B cell (primary cell): ENCODE results near the gene FTCD. TPM values are rescaled to one million over a fixed set of nuclear protein-coding genes. Genes with fewer than 3 reads are reported as not detected.

Source experiments
- ATAC-seq: fragments of 200-7000 bp; cut with Tn5 transposase; one replicate; pipeline ENCODE4 v1.10.0; 2021; ENCODE audit warnings: low read depth, mild to moderate bottlenecking, moderate number of reproducible peaks, moderate library complexity
- CTCF ChIA-PET: fragments of 350-600 bp; sonication (Branson Sonifier 250); formaldehyde crosslinking; loops from one replicate; lab custom pipeline; 2021; ENCODE audit warnings: antibody characterized with exemption, inconsistent platforms; lab: Charles Lee
- POLR2A ChIA-PET: fragments of 350-600 bp; sonication (Branson Sonifier 250); formaldehyde crosslinking; loops from one replicate; lab custom pipeline; 2021; ENCODE audit warnings: antibody characterized with exemption; lab: Charles Lee
- DNase-seq: peaks from one replicate; pipeline ENCODE4 v3.0.0; 2013
- H2AFZ ChIP-seq: 2 replicates; pipeline ENCODE4 v1.6.1; 2012; ENCODE audit warnings: mild to moderate bottlenecking, low read depth, low read length; ENCODE audit not compliant: insufficient read depth, poor library complexity, severe bottlenecking
- H3K27ac ChIP-seq, 2 donors: 1 replicate in 1 of 2; 2 replicates in 1 of 2; pipeline ENCODE4 v1.5.1; 2012 to 2013; ENCODE audit warnings: low read length in 2 of 2, mild to moderate bottlenecking in 2 of 2, moderate library complexity in 1 of 2
- H3K27me3 ChIP-seq, 4 experiments: fragments of 200-600 bp in 1 of 4; sonication (generic) in 1 of 4; replicated peaks in 1 of 4; 1 replicate in 2 of 4; 2 replicates in 2 of 4; pipeline versions ENCODE4 v1.6.1 to v1.7.0; 2013 to 2016; ENCODE audit warnings: low read length in 3 of 4, mild to moderate bottlenecking in 2 of 4, mixed read lengths in 1 of 4, moderate library complexity in 1 of 4; ENCODE audit not compliant: insufficient read depth in 4 of 4, control insufficient read depth in 3 of 4; ENCODE audit errors: control extremely low read depth in 1 of 4
- H3K36me3 ChIP-seq, 2 experiments: replicated peaks in 1 of 2; 1 replicate in 1 of 2; 2 replicates in 1 of 2; pipeline versions ENCODE4 v1.6.1 to v1.7.1; 2013; ENCODE audit warnings: low read length in 1 of 2; ENCODE audit not compliant: insufficient read depth in 2 of 2, control insufficient read depth in 1 of 2; ENCODE audit errors: control extremely low read depth in 1 of 2, extremely low read depth in 1 of 2
- H3K4me1 ChIP-seq, 2 donors: fragments of 200-600 bp in 1 of 2; sonication (generic) in 1 of 2; 1 replicate in 1 of 2; 2 replicates in 1 of 2; pipeline versions ENCODE4 v1.5.1 to v1.6.1; 2013 to 2017; ENCODE audit warnings: low read length in 2 of 2; ENCODE audit not compliant: control insufficient read depth in 2 of 2, insufficient read depth in 2 of 2
- H3K4me2 ChIP-seq: replicated peaks from 2 replicates; pipeline ENCODE3; 2012; ENCODE audit warnings: mild to moderate bottlenecking, low read depth, low read length; ENCODE audit not compliant: poor library complexity, severe bottlenecking
- H3K4me3 ChIP-seq, 5 experiments: fragments of 200-600 bp in 1 of 5; sonication (generic) in 1 of 5; 1 replicate in 3 of 5; 2 replicates in 2 of 5; pipeline versions ENCODE4 v1.5.1 to v1.7.0; 2011 to 2016; ENCODE audit warnings: low read length in 4 of 5, mild to moderate bottlenecking in 4 of 5, low read depth in 2 of 5, control low read depth in 1 of 5, moderate library complexity in 1 of 5; ENCODE audit not compliant: insufficient read depth in 1 of 5; ENCODE audit errors: control extremely low read depth in 1 of 5, extremely low read depth in 1 of 5
- H3K79me2 ChIP-seq: fragments of 200-600 bp; sonication (generic); one replicate; pipeline ENCODE4 v1.6.0; 2016; ENCODE audit warnings: low read length; ENCODE audit not compliant: control insufficient read depth, insufficient read depth
- H3K9ac ChIP-seq: fragments of 200-600 bp; sonication (generic); 2 replicates; pipeline ENCODE4 v1.6.1; 2017; ENCODE audit warnings: mild to moderate bottlenecking, low read length, moderate library complexity
- H3K9me3 ChIP-seq, 3 donors: one replicate each; pipeline versions ENCODE4 v1.6.1 to v1.7.1; 2013; ENCODE audit warnings: low read length in 2 of 3; ENCODE audit not compliant: control insufficient read depth in 2 of 3, insufficient read depth in 1 of 3; ENCODE audit errors: control extremely low read depth in 1 of 3
- H4K20me1 ChIP-seq: 2 replicates; pipeline ENCODE4 v1.6.0; 2012; ENCODE audit warnings: mild to moderate bottlenecking, low read length; ENCODE audit not compliant: insufficient read depth, control insufficient read depth, poor library complexity, severe bottlenecking
- H3K27ac Mint-ChIP-seq: one replicate; pipeline ENCODE4 v1.8.0; 2021; ENCODE audit warnings: mixed read lengths
- H3K27me3 Mint-ChIP-seq: one replicate; pipeline ENCODE4 v1.8.0; 2021; ENCODE audit warnings: mixed read lengths
- H3K4me1 Mint-ChIP-seq: one replicate; pipeline ENCODE4 v1.8.0; 2021; ENCODE audit warnings: mixed read lengths
- H3K4me3 Mint-ChIP-seq: one replicate; pipeline ENCODE4 v1.8.0; 2021; ENCODE audit warnings: mixed read lengths
- H3K9me3 Mint-ChIP-seq: one replicate; pipeline ENCODE4 v1.8.0; 2022; ENCODE audit warnings: mixed read lengths; ENCODE audit not compliant: insufficient read depth
- CTCF ChIP-seq: fragments of 200-600 bp; IDR thresholded peaks from one replicate; pipeline ENCODE4 v1.8.0; 2022; ENCODE audit warnings: antibody characterized with exemption, mild to moderate bottlenecking
- EZH2 ChIP-seq: IDR thresholded peaks from 2 replicates; pipeline ENCODE4 v1.6.1; 2012; ENCODE audit warnings: borderline replicate concordance, low read depth, mild to moderate bottlenecking, moderate library complexity, low read length; ENCODE audit not compliant: insufficient read depth, poor library complexity, severe bottlenecking
- WGBS: methylation state at CpG from one replicate; pipeline ENCODE4 v1.1.5; 2013; ENCODE audit warnings: missing lambda C conversion rate; ENCODE audit not compliant: insufficient coverage; 5-methylcytosine and 5-hydroxymethylcytosine counted together
- intact Hi-C: fragments of 100-400 bp; cut with micrococcal nuclease; formaldehyde crosslinking; loops from one replicate; pipeline ENCODE4 v1.10.0; 2022
- polyA plus RNA-seq: library from polyadenylated mRNA; depleted of rRNA; stranded (reverse); fragments of >200 nt; gene quantifications from 2 replicates; pipeline ENCODE4 v1.2.3, GENCODE V29; 2012
- total RNA-seq, 2 donors: library from RNA; stranded (reverse); fragments of 120-200 nt in 1 of 2; gene quantifications; 1 replicate in 1 of 2; 2 replicates in 1 of 2; pipeline versions ENCODE4 v1.2.3 to v1.2.4, GENCODE V29; 2013 to 2022

The FTCD gene
- total and polyA plus RNA-seq, 2 donors (not counting 1 experiment from before 2014, with no cell fraction given): 0.22 to 0.39 TPM

GRCh38 chr21:46195595-46196195 lies 40.3 kb upstream of the FTCD start:
- Histone ChIP-seq H3K4me2 (no peak overlapping the region), H3K4me1 (no peaks in the 10 kb centered on the region), H2AFZ (no peak overlapping the region), H3K9me3 (no peaks in the 10 kb centered on the region), H3K36me3 (peaks cover 0 to 18% of the 10 kb centered on the region in 2 experiments), H3K9ac (no peak overlapping the region), H3K79me2 (no peaks in the 10 kb centered on the region), H3K4me3 (no peak overlapping the region), H3K27ac (no peak overlapping the region), H4K20me1 (no peaks in the 10 kb centered on the region), H3K27me3 (no peaks in the 10 kb centered on the region)
- 98% methylated on average over 20 of the region's 20 CpGs for WGBS
- intact Hi-C loops: no loop called here
- Mint-ChIP-seq H3K4me1 (no peaks in the 10 kb centered on the region), H3K27ac (no peak overlapping the region), H3K27me3 (no peaks in the 10 kb centered on the region), H3K4me3 (no peak overlapping the region), H3K9me3 (no peaks in the 10 kb centered on the region)
- no peak for TF ChIP-seq CTCF
- TF ChIP-seq EZH2: no peak
- POLR2A ChIA-PET: no interaction called here
- DNase-seq: no peak
- CTCF ChIA-PET: no interaction called here
- no peak for ATAC-seq

- Histone ChIP-seq H3K9ac (no peak overlapping the region), H3K27ac (no peak overlapping the region), H3K9me3 (no peaks in the 10 kb centered on the region), H3K36me3 (peaks cover 0 to 18% of the 10 kb centered on the region in 2 experiments), H2AFZ (no peak overlapping the region), H3K4me1 (no peaks in the 10 kb centered on the region), H3K4me3 (no peak overlapping the region), H3K27me3 (no peaks in the 10 kb centered on the region), H4K20me1 (no peaks in the 10 kb centered on the region), H3K4me2 (no peak overlapping the region), H3K79me2 (no peaks in the 10 kb centered on the region)
- DNase-seq: no peak
- ChIA-PET CTCF (no interaction called here), POLR2A (no interaction called here)
- H3K4me1 Mint-ChIP-seq: no peaks in the 10 kb centered on the region
- intact Hi-C loops: no loop called here
- H3K27ac Mint-ChIP-seq: no peak overlapping the region
- 97% methylated on average over 30 of the region's 34 CpGs for WGBS
- ATAC-seq: no peak
- TF ChIP-seq CTCF (no peak), EZH2 (no peak)
- H3K27me3 Mint-ChIP-seq: no peaks in the 10 kb centered on the region
- H3K9me3 Mint-ChIP-seq: no peaks in the 10 kb centered on the region
- H3K4me3 Mint-ChIP-seq: no peak overlapping the region
Measured at GRCh38 chr21:46194374-46195334, 39.3 kb upstream of the FTCD start.
